ENCODE results near the gene GPR55.

The GPR55 gene

DNA sequence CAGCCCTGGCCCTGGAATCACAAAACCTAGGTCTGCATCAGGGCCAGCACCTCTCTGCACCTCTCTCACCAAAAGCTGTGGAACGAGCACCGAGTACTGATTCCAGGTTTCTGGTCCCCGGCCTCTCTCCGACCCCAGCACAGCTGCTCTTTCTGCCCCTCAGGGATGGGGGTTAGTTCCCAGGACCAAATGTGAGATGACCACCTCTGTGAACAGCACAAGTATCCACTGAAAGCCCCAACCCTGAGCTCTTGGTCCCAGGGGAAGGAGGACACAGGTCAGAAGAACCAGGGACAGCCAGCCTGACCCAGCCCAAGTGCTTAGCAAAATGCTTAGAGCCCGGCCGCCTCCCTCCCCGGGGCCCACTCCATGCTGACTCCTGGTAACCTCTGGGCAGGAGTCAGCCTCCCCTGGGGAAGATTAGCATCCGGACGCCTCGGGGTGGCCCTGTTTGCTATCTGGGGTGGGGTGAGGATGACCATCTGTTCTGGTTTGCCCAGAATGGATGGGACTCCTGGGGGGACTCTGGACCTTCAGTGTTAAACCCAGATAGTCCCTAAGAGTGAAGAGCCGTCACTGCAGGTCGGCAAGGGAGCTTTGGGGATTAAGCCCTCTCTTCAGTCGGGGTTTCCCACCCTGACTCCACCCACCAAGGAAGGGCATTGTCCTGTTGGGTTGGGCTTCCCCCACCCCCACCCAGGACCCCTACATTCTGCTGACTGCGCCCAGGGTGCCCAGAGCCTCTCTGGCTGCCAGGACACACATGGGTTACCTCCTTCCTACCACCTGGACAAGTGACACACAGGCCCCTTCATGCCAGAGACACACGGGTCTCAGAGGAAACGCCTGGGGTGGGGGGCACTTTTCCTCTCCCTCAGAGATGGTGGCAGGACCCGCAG, 9.4 kb upstream of the GPR55 start:
- DNase-seq (ENCODE audit: low read depth): no peak

DNA sequence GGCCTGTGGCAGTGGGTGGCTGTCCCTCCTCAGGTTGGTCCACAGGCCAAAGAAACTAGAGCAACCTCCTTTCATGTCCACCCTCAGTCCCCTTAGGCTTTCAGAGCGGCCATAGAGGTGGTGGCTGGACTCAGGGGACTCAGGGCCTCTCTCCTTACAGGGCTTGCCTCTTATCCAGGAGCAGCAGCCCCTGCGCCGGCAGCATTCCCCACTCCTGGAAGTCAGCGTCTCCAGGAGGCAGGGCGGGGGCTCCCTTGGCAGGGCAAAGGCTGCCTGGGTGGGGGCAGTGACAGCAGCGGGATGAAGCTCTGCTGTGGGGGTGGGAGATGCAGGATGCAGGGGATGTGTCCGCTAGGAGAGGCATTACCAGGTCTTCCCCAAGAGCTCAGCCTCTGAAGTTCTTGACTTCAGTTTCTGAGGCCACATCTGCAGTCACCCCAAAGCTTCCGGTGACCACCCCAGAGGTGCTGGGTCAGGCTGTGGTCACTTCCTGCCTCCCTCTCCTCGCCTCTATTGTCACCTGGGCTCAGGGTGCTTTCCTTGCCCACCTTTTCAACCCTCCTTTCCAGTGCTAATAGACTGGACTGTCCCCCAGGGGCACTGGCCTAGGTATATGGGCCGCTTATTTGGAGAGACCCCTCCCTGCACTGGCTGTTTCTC, 8.6 kb upstream of the GPR55 start:
- DNase-seq (ENCODE audit: low read depth): no peak

DNA sequence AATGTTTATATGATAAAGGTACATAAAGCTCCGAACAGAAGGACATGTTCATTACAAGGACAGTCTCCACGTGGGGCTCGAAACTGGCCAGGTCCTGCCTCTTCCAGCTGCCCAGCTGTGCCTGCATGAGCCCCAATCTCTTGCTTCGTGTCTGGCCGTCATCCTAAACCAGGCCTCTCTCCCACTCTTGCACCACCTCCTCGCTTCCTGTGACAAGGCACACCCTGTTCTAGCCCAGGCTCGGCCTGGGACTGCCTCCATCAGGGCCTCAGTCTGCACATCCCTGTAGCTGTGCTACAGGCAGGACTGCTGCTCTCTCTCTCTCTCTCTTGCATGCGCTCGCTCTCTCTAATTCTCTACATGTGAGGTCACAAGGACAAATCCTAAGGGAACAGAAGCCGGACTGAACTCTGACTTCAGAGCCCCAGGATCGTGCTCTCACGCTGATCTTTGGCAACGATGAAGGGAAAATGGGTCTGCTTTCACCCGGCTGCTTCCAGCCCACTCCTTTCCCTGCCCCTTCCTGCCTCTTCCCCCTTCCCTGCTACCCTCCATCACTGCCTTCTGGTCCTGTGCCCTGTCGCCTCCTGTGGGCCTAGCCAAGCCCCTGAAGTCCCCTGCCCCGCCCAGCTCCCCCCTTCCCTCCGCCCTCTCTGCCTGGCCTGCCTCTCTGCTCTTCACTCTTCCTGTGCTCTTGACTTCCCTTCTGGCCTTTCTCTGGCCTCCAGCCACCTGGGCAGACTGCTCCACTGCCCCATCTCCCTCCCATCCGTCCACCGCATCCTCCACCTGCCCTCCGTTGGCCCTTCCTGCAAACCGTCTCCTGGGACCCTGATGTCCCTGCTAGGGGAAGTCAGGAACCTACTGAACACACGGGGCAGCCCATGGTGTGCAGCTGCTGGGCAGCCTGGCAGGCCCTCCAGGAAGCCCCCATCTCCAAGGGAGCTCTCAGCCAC, 7.8 kb upstream of the GPR55 start:
- DNase-seq (ENCODE audit: low read depth): peak; percentile 10

DNA sequence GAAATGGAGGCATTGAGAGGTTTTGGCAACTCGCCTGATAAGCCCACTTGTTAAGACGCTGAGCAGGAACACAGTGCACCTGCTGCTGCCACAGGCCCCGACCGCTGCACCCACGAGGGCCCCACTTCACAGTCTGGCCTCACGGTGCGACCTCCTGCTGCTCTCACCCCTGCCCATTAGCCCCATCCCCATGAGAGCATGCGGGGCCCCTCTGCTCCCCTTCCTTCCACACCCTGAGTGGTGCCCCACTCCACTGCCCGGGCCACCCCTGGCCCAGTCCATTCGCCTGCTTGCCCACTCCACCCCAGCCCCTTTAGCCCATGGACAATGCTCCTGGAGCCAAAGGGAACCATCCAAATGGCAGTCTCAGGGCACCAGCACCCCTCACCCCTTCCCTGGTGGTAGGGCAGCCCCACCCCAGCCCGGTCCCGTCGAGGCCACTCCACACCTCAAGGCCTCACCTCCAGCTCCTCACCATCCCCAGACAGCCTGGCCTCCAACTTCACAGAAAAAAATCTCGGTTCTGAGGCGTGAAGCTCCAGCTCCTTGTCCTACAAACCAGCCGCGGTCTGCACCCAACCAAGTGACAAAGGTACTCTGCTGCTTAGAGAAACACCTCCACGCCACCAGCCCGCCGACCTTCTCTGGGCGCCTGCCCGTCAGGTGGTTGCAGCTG, 6.7 kb upstream of the GPR55 start:
- no peak for DNase-seq (ENCODE audit: low read depth)

DNA sequence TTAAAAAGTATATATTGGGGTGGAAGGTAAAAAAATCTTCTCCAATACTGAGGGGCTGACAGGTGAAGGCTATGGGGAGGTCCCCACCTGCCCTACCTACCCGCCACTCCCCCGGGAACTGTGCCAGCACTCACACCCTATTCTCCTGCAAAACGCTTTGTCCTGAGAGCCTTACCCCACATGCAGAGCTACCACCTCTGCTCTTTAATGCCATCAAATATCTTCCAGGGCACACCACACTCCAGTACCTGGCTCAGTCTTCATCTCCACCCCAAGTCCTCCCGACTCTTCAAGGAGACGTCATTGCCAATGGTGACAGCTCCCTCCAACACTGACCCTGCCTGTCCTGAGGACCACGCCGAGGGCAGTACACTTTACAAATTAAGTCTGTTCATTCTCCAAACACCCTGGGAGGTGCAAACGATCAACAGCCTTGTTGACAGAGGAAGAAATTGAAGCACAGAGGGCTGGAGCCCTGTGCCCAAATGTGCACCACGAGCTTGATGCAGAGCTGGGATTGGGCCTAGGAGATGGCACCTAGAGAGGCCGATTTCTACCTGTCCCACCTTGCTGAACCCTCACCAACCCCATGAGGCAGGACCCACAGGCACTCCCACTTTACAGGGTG, 6.0 kb upstream of the GPR55 start:
- DNase-seq (ENCODE audit: low read depth): no peak

DNA sequence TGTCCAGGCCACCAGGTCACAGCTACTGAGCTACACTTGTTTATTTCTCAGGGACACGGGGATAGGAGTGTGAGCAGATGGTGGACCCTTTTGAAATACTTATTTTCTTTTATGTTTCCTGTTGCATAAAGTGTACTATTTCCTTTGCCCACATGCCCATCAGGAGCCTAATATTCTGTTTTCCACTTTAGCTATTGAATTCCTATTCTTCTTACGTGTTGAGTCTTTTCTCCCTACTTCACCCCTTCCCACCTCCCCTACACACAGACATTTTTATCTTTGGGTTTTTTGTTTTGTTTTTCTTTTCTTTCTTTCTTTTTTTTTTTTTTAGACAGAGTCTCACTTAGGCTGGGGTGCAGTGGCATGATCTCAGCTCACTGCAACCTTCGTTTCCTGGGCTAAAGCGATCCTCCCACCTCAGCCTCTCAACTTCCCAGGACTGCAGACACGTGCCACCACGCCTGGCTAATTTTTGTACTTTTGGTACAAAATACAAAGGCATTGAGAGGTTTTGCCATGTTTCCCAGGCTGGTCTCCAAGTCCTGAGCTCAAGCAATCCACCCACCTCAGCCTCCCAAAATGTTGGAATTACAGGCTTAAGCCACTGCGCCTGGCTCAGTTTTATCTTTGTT, 5.2 kb upstream of the GPR55 start:
- no peak for DNase-seq (ENCODE audit: low read depth)

DNA sequence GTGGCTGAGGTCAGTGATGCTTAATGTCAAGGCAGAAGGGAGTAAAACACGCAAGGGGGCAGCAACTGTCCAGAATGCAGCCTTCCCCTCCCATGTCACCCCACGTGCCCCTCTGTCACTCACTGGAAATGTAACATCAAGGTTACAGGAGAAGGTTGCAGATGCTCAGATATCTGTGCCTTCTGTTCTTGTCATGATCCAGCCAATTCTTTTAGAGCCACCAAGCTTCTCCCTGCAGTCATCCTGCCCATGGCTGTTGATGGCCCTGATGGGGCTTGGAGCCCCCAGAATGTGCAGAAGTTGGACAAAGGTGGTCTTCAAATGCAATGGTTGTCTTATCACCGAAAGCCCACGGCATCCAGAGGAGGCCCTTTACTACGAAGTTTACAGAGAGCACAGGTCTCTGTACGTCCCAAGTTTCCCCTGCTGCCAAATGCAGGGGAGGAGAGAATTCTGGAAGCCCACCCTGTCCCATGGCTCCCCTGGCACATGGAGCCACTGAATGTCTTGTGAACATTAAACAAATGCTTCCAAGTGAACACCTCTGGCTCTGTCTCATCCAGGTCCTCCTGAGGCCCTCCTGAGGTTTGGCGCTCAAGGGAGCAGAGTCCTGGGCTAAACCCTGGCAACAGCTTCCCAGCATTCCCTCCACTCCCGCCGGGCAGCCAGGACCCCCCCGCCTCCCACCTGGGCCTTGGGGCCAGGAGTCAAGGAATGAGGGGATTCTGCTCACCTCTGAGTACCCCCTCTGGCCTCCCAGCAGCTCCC, 4.5 kb upstream of the GPR55 start:
- DNase-seq (ENCODE audit: low read depth): no peak

DNA sequence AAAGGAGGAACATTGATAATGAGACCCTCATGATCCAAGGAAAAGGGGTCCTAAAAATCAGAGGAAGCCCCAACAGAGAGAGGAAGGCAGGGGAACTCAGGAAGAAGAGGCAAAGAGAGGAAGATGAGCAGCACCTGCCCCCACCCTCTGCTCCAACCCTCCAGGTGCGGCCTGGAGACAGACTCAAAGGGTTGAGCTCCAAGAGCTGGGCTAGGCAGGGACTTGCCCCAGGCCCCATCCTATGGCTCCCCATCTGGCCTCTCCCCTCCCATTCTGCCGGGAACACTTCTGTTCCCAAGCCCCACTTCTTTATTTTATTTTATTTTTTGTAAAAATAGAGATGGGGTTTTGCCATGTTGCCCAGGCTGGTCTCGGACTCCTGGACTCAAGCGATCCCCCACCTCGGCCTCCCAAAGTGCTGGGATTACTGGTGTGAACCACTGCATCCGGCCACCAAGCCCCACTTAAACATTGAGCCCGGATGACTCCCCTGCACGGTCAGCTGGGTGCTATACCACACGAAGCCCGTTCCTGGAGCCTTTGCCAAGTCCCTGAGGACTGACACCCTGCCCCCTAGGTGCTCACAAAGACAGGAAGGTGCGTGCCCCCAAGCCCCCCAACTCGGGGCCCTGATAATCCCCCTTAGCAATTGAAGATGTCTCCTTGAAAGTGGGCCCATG, 3.8 kb upstream of the GPR55 start:
- DNase-seq (ENCODE audit: low read depth): no peak

DNA sequence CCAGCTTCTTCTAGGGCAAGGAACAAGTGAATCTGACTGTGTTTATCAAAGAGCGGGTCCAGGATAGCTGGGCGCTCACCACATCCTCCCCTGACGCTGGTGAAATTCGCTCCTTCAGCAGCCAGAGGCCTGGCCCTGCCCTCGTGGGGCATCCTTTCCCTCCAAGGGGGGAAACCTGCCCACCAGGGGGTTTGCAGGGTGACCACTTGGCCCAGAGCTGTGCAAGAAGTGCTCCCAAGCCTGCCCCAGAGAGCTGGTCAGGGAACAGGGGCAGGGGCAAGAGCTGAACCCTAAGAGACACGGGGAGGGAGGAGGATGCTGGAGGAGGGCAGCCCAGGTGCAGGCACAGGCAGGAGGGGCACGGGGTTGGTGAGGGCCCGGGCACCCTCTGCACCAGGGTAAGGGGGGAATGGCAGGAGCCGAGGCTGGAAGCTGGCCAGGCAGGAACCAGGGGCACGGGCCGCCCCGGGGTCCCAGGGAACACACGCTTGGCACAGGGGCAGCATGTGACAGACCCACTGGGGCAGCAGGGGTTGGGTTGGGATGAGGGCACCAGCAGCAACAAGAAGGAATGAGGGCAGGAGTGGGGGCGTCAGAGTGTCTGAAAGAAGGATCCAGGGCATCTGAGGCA, 2.8 kb upstream of the GPR55 start:
- DNase-seq (ENCODE audit: low read depth): no peak

DNA sequence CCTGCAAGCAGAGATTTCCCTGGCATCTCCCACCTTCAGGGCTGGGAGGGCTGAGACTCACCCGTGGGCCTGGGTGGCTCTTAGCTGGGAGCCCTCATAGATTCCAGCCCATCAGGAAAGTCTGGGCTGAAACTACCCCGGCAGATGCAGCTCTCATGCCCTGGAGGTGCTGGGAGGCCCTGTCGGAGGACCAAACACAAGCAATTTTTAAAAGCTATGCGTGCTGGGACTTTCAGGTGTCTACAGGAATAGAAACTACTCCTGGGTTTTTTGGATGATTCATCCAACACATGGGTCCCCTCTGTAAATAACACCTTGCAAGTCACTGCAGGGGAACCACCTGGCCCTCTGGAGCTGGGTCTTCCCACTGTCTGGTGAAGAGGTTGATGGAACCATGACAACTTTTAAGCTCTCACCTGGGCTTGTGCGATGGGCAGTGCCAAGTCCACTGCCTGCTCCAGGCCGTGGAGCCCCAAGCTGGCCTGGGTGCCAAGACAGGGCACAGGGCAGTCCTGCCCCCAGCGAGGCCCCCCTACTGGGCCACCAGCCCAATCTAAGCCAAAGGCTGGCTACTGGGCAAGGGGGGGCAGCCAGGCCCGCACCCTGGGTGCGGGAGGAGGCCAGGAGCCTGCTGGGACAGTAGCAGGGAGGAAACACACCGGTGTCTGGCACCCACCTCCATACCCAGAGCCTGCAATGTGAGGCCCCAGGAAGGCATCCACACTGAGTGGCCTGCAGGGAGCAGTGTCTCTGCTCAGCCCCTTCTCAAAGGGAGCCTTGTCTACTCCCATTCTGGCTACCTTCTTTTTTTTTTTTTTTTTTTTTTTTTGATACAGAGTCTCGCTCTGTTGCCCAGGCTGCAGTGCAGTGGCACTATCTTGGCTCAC, 1.1 kb upstream of the GPR55 start:
- no peak for DNase-seq (ENCODE audit: low read depth)

DNA sequence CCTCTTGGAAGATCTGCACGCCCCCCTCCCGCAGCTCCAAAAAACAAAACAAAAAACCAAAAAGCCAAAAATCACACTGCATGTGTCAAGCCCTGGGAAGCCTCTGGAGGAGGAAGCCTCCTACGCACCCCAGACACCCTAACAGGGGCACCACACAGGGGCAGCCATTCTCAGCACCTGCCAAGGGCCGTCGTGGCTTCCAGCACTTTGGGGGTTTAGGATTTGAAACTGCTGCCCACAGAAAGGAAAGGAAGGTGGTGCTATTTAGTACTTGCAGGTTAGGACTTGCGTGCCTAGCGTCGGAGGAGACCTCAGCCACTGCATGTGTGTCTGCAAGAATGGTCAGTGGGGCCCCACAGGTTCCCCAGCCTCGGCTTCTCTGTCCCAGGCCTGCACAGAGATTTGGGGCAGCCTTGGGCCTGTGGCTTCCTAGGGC, 419 bp upstream of the GPR55 start:
- no peak for DNase-seq (ENCODE audit: low read depth)

DNA sequence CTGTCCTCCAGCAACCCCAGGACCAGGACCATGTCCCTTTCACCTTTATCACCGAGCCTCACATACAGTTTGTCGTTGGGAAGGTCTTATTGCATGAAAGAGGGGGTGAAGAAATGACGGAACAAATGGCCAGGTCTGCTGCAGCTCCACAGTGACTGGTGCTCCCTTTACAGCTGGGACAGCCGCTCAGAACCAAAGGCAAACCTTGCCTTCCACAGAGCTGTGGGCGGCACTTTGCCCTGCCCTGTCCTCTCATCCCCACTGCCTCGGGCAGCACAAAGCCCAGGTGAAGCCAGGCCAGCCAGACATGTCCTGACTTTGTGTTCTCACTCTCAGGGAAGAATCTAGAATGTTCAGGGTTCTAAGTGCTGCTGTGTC, 961 bp downstream of the GPR55 start:
- DNase-seq (ENCODE audit: low read depth): no peak

DNA sequence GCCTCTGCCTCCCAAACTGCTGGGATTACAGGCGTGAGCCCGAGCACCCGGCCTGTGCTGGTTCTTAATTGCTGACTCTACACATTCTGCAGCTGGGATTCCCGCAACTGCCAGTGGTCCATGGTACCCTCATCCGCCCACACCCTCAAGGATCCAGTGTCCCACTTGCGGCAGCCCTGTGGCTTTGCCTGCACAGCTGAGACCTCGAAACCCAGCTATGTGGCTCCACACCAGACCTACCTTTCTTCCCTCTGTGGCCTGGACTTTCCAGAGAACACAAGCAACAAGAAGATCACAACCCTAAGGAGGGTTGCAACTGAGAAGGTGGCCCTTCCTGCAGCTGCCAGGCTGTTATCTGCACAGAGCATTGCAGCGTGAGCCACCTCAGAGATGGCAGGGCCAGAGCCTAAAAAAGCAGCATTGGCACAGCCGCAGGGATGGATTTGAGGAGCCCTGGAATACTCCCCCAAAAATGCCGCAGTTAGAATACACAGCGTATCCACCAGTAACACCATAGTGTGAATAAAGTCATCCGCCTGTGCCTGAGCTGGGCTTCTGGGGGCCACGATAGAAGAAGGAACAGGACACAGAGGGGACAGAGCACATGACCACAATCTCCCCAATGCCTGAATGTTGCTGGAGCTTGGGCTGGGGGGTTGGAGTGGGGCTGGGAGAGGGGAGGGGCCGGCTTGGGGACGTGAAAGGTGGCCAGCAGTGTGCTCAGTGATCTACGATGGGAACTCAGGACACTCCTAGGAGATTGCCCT, 1.9 kb downstream of the GPR55 start:
- no peak for DNase-seq (ENCODE audit: low read depth)

DNA sequence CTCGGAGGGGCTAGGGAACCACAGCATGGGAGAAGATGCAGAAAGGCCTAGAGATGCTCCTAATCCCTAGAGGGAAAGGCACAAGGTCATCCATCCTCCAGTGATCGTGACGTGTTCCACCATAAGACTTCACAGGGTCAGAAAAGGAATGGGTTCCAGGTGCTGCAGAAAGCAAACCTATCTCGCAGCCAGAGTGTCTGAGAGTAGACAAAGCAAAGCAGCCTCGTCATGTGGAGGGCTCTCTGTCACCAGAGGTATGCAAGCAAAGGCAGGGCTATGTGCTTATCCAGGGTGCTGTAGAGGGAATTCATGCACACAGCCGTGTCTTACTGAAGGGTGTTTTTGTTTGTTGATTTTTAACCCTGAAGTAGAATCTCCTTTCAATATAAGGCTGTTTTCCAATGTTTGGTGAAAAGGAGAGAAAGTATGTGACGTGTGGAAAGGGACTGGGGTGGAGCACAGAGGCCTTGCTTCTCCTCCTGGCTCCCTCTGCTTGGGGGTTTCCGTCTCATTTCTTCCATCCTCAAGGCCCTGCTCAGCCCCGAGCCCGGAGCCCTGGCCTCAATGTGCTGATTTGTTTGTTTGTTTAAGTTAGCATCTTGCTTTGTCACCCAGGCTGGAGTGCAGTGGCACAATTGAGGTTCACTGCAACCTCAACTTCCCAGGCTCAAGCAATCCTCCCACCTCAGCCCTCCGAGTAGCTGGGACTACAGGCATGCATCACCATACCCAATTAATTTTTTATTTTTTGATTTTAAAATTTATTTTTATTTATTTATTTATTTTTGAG, 3.0 kb downstream of the GPR55 start:
- DNase-seq (ENCODE audit: low read depth): no peak

DNA sequence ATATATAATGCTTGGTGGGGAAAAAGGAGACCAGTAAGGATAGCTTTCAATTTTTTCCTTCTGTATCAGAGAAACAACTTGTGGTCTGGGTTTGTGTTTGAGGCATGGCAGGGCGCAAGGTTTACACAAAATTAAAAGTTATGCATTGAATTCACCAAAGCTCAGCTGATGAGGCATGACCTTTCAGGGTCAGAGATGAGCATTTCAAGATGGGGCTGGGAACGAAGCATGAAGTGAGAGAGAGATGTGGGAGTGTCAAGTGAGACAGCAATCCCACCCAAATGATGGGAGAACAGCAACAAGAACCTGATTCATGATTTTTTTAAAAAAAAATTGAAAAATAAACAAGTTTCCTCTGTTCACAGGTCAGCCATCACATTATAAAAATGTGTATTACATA, 4.9 kb downstream of the GPR55 start:
- no peak for DNase-seq (ENCODE audit: low read depth)

DNA sequence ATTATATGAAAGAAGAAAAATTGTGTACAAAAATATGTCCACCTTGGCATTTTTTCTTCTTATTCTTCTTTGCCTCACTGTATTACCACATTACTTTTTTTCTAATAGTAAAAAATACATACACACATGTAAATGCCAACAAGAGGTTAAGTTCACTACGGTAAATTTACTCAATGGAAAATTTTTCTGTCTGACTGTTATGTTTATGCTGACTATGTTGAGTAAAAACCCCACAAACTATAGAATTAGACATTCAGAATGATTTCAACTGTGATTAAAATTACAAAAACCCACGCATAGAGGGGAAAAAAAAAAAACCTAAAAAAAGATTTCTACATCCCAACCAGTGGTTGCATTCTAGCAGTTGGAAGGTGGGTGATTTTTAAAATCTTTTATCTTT, 5.4 kb downstream of the GPR55 start:
- no peak for DNase-seq (ENCODE audit: low read depth)

Measured in GM04504 (cell line).